Endometrium (tissue), 2 donors: Measurements from ENCODE around the gene FGF2.
"Not testable (repeated sequence)": the region's sequence is repeated elsewhere in the genome, so short reads cannot be mapped to it uniquely, and the experiment has no call there.

Source experiments
- FAIRE-seq: peaks from 2 replicates; lab custom pipeline; 2012; peaks lifted over from hg19 to GRCh38; lab: Jason Lieb, UNC
- donor health status: control.
- donor health status: control.

The FGF2 gene

DNA sequence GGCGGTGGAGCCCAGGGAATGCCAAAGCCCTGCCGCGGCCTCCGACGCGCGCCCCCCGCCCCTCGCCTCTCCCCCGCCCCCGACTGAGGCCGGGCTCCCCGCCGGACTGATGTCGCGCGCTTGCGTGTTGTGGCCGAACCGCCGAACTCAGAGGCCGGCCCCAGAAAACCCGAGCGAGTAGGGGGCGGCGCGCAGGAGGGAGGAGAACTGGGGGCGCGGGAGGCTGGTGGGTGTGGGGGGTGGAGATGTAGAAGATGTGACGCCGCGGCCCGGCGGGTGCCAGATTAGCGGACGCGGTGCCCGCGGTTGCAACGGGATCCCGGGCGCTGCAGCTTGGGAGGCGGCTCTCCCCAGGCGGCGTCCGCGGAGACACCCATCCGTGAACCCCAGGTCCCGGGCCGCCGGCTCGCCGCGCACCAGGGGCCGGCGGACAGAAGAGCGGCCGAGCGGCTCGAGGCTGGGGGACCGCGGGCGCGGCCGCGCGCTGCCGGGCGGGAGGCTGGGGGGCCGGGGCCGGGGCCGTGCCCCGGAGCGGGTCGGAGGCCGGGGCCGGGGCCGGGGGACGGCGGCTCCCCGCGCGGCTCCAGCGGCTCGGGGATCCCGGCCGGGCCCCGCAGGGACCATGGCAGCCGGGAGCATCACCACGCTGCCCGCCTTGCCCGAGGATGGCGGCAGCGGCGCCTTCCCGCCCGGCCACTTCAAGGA, at the start of gene FGF2:
TSS of gene FGF2 (plus strand) at position 279 of the 705 bp plus-strand sequence. CDS start at position 623, 344 bp downstream.
- FAIRE-seq, result no peak

DNA sequence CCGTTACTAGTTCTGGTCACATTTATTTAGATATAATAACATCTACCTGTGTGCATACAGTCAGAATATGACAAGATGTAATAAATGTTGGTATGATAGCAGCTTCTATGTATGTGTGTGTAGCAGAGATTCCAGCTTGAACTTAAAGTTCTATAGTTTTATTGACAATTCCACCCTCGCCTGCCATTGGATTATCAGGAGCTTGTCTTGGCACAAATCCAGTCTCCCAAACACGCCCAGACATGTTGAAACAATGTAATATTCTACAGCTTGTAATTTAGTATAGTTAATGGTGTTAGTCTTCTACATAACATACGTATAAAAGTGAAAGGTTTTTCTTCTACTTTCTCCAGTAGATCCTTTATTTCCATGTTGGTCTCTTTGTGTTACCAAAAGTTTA, 49.7 kb upstream of the FGF2 start:
- no peak for FAIRE-seq

DNA sequence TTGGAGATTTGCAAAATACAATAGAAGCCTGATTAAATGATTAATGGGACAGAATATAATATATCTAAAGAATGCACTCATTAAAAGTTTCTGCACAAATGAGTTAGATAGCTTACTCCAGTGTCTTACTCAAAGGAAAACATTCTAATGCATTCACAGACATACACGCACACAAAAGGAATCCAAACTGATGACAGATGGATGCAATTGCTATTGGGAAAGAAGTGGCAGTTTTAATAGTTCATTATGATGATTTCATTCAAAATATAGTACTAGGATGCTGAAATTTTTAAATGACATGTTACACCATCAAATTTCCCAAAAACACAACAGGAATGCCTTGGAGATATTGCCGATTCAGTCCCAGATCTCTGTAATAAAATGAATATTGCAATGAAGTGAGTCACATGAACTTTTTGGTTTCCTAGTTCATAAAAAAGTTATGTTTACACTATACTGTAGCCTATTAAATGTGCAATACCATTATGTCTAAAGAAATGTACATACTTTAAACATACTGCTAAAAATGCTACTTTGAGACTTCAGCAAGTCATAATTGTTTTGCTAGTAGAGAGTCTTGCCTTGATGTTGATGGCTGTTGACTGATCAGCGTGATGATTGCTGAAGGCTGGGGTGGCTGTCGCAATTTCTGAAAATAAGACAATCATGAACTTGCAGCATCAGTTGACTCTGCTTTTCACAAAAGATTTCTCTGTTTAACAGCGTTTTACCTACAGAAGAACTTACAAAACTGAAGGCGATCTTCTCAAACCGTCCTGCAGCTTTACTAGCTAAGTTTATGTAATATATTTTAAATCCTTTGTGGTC, 48.6 kb upstream of the FGF2 start:
- no peak for FAIRE-seq

GRCh38 chr4:122781486-122781885, 45.1 kb upstream of the FGF2 start:
- FAIRE-seq, result no peak

- FAIRE-seq, result no peak
These were observed 43.1 kb upstream of the FGF2 start for GRCh38 chr4:122783301-122784215.

DNA sequence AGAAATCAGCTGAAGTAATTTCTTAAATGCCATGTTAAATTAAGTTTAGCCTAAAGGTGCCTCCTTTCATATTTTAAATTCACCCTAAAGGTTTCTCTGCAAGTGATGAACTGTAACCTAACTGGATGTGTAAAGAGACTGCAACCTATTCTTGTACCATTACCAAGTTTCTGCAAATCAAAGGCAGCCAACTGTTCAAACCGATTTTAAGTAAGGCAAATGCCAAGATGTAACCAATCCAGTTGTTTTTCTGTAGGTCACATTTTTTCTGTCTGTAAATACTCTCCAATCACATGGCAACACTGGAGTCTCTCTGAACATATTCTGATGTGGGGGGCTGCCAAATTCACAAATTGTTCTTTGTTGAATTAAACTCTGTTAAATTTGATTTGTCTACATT, 42.4 kb upstream of the FGF2 start:
- no peak for FAIRE-seq

GRCh38 chr4:122785099-122785498, 41.5 kb upstream of the FGF2 start:
- no peak for FAIRE-seq

DNA sequence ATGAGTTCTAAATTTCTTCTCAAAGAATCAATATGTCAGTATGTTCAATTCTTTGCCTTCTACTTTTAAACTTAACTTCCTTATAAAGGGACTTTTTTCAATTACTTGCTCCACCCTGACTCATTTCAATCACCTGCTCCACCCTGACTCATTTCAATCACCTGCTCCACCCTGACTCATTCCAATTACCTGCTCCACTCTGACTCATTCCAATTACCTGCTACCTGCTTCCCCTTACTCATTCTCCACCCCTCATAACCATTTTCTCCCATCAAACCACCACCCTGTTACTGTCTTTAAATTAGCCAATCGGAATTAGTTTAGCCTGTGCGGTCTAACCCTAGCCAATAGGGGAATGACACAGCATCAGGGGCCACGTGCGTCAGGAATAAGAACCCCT, 40.3 kb upstream of the FGF2 start:
- not testable (repeated sequence) for FAIRE-seq

- FAIRE-seq, result not testable (repeated sequence)
These were observed 39.7 kb upstream of the FGF2 start for GRCh38 chr4:122786920-122787319.

- no peak for FAIRE-seq
These were observed 38.7 kb upstream of the FGF2 start for GRCh38 chr4:122787940-122788339.

- FAIRE-seq, result no peak
These were observed 37.7 kb upstream of the FGF2 start for GRCh38 chr4:122788935-122789334.

GRCh38 chr4:122793811-122794210, 32.8 kb upstream of the FGF2 start:
- FAIRE-seq, result no peak

GRCh38 chr4:122796801-122797404, 29.7 kb upstream of the FGF2 start:
- FAIRE-seq, result no peak

GRCh38 chr4:122797405-122798094, 29.1 kb upstream of the FGF2 start:
- no peak for FAIRE-seq

DNA sequence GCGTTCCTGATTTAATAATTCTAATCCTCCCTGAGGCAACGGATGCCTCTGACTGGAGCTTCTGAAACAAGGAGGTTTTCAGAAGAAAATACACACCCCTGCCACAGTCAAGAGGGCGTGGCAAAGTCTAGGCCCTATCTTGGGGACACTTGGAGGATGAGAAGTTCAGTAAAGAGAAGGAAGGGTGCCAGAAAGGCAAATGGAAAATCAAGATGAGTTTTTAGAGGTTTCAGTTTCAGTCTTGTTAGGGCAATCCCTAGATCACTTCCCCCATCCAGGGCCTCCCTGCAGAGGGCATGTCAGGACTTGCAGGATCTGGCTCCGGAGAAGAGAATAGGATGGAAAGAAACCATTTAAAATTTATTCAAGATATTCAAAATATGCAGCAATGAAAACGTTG, 28.5 kb upstream of the FGF2 start:
- FAIRE-seq, result no peak

DNA sequence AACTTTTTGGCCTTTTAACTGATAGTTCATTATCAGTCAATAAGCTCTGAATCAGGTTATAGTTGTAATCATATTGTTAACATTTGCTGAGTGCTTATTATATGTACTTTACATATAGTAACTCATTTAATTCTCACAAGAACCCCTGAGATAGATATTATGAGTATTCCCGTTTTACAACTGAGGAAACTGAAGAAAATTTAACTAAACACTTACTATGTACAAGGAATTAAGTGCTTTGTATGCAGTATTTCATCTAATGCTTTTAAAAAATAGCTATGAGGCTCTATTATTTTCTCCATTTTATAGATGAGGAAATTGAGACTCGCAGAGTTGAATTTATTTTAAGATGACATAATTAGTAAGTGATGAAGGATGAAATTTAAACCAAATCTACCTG, 27.7 kb upstream of the FGF2 start:
- no peak for FAIRE-seq

- no peak for FAIRE-seq
These were observed 22.8 kb upstream of the FGF2 start for GRCh38 chr4:122803788-122804208.

DNA sequence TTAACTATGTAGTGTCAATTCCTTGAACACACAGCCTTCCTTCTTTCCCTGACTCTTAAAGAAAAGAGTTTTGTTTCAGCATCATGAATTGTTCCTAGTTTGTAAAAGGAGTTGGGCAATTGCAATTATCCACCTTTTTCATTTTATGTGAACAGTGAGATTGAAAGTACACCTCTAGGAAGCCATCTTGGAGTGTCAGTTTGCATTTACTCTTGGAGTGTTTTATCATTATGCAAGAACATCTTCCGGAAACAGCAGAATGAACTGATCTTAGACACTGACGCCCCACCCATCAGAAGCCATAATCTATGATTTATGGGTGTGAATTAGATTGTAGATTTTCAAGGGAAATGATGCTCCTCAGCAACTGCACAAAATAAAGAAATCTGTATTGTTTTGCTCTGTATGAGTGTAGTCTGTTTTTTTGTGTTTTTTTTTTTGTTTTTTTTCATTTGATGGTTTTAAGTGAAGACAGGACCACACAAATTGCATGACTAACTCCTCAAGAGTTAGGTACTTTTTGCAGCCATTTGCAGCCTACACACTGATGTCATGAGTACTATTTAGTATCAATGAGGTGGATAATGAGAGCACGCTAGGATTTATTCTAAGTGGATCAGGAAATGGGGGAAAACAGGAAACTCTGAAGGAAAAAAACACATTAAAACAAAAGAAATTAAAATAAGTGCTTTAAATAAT, 19.5 kb upstream of the FGF2 start:
- FAIRE-seq, result no peak

DNA sequence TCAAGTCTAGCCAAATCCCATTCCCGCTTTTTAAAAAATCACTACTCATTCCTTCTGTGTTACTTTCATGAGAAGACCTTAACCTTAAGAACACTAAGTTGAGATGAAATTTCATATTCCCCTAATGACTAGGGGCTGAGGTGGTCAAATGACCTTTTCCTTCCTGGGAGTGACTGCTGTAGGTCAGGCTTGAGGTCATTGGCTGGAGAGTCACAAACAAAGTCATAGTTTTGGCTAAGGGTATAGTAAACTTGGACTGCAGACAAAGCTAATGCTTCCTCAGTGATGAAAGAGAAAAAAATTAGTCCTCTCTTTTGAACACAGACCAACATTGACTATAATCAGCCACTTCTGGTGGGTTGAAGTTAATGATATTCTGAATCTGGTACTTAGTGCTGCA, 16.0 kb upstream of the FGF2 start:
- peak; percentile 69 for FAIRE-seq

DNA sequence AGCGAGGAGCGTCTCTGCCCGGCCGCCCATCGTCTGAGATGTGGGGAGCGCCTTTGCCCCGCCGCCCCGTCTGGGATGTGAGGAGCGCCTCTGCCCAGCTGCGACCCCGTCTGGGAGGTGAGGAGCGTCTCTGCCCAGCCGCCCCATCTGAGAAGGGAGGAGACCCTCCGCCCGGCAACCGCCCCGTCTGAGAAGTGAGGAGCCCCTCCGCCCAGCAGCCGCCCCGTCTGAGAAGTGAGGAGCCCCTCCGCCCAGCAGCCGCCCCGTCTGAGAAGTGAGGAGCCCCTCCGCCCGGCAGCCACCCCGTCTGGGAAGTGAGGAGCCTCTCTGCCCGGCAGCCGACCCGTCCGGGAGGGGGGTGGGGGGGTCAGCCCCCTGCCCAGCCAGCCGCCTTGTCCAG, 14.8 kb upstream of the FGF2 start:
- FAIRE-seq, result not testable (repeated sequence)

DNA sequence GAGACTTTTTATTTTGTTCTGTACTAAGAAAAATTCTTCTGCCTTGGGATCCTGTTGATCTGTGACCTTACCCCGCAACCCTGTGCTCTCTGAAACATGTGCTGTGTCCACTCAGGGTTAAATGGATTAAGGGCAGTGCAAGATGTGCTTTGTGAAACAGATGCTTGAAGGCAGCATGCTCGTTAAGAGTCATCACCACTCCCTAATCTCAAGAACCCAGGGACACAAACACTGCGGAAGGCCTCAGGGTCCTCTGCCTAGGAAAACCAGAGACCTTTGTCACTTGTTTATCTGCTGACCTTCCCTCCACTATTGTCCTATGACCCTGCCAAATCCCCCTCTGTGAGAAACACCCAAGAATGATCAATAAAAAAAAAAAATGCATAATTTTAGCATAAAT, 13.8 kb upstream of the FGF2 start:
- not testable (repeated sequence) for FAIRE-seq
